Measurements from ENCODE around the gene MOGAT3. TPM values are rescaled to one million over a fixed set of nuclear protein-coding genes. Genes with fewer than 3 reads are reported as not detected.

MOGAT3 gene, protein sequence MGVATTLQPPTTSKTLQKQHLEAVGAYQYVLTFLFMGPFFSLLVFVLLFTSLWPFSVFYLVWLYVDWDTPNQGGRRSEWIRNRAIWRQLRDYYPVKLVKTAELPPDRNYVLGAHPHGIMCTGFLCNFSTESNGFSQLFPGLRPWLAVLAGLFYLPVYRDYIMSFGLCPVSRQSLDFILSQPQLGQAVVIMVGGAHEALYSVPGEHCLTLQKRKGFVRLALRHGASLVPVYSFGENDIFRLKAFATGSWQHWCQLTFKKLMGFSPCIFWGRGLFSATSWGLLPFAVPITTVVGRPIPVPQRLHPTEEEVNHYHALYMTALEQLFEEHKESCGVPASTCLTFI
- total RNA-seq (2014; rRNA removed; shearing (Covaris generic)) = not detected in 2 replicates
- polyA plus RNA-seq (2015; cell fraction: cytosol; rRNA removed) = not detected in 2 replicates
- polyA plus RNA-seq (2015; cell fraction: nucleus; rRNA removed) = not detected in 2 replicates

GRCh38 chr7:101200862-101201599 lies at the start of gene MOGAT3:
TSS of gene MOGAT3 (minus strand) at chr7:101201036. CDS start at chr7:101200854, 182 bp downstream.
- DNase-seq (ENCODE audit: low read depth, low spot score) = no peak
- in situ Hi-C loops (cut with HindIII; ENCODE audit: low pct_unique_long_range_greater_than_20kb, low sequenced_read_pairs) = no loop called here

DNA sequence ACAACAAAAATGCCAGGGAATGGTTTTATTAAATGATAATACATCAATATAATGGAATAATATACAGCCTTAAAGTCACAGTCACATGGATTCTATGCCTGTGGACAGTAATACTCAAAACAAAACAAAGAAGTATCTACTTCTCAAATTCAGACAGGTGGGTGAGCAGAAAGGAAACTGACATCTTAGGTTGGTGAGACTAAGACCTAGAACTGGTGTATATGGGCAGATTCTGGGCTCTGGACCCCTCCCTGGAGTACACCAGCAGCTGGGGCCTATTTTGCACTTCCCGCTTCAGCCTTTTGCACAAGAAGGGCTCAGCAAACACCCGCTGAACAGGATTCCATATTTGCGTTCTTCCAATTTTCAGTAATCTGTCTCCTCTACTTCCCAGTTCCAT lies 49.5 kb upstream of the MOGAT3 start:
- in situ Hi-C loops (cut with HindIII; ENCODE audit: low pct_unique_long_range_greater_than_20kb, low sequenced_read_pairs) = no loop called here
- DNase-seq (ENCODE audit: low read depth, low spot score) = no peak

DNA sequence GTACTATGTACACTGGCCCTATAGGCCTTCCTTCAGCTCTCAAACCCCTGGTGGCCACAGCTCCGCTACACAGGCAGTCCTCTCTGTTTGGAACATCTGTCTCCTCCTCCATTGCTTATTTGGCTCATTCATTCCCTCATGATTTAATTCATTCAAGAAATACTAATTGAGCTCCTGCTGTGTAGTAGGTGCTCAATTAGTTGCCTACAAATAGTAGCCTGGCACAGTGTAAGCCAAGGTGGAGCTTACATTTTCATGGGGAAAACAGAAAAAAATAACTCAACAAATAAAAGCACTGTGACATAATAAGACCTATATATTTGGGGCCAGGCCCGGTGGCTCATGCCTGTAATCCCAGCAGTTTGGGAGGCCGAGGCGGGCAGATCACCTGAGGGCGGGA lies 47.4 kb upstream of the MOGAT3 start:
- in situ Hi-C loops (cut with HindIII; ENCODE audit: low pct_unique_long_range_greater_than_20kb, low sequenced_read_pairs) = no loop called here
- peak; percentile 43 for DNase-seq (ENCODE audit: low read depth, low spot score)

DNA sequence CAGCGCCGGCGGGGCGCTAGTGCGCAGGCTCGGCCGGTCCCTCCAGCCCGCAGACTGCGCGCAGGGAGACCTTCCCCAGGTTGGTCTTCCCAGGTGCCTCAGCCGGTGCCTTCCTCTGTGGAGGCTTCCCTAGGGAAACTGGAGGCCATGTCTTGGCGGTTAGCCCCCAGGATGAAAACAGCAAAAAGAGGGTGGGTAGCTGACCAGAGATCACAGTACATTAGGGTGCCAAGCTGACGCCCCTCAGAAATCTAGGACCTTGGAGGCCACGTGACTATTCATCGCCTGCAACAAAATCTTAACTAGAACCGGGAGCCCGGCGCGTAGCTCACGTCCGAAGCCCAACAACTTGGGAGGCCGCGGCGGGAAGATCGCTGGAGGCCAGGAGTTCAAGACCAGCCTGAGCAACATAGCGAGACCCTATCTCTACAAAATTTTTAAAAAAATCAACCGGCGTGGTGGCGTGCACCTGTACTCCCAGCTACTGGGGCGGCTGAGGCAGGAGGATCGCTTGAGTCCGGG lies 44.4 kb upstream of the MOGAT3 start:
- no peak for DNase-seq (ENCODE audit: low read depth, low spot score)
- in situ Hi-C loops (cut with HindIII; ENCODE audit: low pct_unique_long_range_greater_than_20kb, low sequenced_read_pairs) = no loop called here

DNA sequence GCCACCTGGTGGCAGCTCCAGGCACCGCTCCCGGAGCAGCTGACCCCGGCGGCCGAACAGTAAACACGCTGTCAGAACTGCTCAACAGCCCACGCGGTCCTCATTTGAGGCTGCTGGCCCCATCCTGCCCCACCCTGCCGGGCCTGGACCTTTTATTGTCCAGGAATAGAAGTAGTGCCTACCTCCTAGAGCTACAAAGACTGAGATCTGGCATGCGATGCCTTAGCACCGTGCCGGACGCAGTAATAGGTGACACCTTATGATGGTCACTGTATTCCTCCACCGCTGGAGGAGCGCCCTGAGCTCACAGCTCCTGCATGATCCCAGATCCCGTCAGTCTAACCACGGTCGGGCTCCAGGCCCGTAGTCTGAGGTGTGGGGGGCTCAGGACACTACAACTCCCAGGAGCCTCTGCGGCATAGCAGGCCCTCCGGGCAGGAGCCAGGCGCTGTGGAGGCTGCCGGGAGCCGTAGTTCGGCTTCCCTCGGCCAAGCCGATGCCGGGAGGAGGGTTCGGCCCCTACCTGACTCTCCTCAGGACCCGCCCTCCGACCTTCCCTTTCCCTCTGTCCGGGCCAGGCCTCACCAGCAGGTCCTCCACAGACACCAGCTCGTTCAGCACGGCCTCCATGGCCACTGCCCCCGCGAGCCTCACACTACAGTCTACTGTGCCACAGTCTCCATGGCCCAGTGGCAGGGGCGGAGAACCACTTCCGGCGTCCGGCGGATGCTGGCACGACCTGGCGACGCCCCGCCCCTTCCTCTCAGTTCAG lies 43.7 kb upstream of the MOGAT3 start, which contains the start of gene FIS1:
TSS of gene FIS1 (minus strand) at position 707 of the 772 bp plus-strand sequence. CDS start at position 630, 77 bp downstream.
- peak; percentile 95 for DNase-seq (ENCODE audit: low read depth, low spot score)
- in situ Hi-C loops (cut with HindIII; ENCODE audit: low pct_unique_long_range_greater_than_20kb, low sequenced_read_pairs) = no loop called here

GRCh38 chr7:101243646-101244374 lies 43.0 kb upstream of the MOGAT3 start:
- in situ Hi-C loops (cut with HindIII; ENCODE audit: low pct_unique_long_range_greater_than_20kb, low sequenced_read_pairs) = no loop called here
- no peak for DNase-seq (ENCODE audit: low read depth, low spot score)

GRCh38 chr7:101241443-101242349 lies 40.9 kb upstream of the MOGAT3 start:
- in situ Hi-C loops (cut with HindIII; ENCODE audit: low pct_unique_long_range_greater_than_20kb, low sequenced_read_pairs) = no loop called here
- no peak for DNase-seq (ENCODE audit: low read depth, low spot score)

DNA sequence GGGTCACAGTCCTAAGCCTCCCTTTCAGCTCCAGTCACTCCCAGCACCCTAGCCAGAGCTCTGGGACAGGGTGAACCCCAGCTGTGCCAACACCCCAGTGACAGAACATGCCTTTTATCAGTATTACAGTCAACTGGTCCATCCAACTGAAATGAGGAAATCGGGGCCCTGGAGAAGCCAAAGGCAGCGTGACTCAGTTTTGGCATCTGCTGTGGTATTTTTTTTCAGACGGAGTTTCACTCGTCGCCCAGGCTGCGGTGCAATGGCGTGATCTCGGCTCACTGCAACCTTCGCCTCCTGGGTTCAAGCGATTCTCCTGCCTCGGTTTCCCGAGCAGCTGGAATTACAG lies 40.2 kb upstream of the MOGAT3 start:
- no peak for DNase-seq (ENCODE audit: low read depth, low spot score)

DNA sequence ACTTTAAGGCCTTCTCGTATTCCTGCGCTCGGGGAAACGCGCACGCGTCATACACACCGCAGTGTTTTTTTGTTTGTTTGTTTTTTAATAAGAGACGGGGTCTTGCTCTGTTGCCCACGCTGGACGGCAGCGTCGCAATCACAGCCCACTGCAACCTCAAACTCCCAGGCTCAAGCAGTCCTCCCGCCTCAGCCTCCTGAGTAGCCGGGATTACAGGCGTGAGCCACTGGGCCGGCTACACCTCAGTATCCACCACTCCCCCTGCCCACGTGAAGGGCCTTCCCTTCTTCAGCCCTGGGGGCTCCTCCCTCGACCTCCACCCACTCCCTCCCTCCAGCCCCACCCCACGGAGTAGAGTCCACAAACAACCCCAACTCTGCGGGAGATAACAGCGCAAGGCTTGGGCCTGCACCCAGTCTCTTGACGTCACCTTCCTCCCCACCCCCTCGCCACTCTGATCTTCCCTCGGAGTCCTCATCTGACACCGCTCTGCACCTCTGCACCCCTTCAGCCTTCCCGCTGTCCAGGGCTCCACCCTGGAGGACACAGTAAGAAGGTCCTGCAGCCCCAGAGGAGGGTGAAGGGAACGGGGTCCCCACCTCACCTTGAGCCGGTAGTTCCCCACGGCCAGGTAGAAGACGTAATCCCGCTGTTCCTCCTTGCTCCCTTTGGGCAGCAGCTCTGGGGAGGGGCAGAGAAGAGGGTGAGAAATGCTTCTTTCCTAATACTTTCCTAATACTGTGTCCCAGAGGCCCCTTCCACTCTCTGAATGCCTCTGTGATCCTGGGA lies 39.6 kb upstream of the MOGAT3 start:
- DNase-seq (ENCODE audit: low read depth, low spot score) = no peak
- in situ Hi-C loops (cut with HindIII; ENCODE audit: low pct_unique_long_range_greater_than_20kb, low sequenced_read_pairs) = no loop called here

More for the DNA sequence above, 40.2 kb upstream of the MOGAT3 start:
- in situ Hi-C loops (cut with HindIII; ENCODE audit: low pct_unique_long_range_greater_than_20kb, low sequenced_read_pairs) = no loop called here

- in situ Hi-C loops (cut with HindIII; ENCODE audit: low pct_unique_long_range_greater_than_20kb, low sequenced_read_pairs) = no loop called here
- DNase-seq (ENCODE audit: low read depth, low spot score) = no peak
Measured at GRCh38 chr7:101239951-101240220, 39.0 kb upstream of the MOGAT3 start.

DNA sequence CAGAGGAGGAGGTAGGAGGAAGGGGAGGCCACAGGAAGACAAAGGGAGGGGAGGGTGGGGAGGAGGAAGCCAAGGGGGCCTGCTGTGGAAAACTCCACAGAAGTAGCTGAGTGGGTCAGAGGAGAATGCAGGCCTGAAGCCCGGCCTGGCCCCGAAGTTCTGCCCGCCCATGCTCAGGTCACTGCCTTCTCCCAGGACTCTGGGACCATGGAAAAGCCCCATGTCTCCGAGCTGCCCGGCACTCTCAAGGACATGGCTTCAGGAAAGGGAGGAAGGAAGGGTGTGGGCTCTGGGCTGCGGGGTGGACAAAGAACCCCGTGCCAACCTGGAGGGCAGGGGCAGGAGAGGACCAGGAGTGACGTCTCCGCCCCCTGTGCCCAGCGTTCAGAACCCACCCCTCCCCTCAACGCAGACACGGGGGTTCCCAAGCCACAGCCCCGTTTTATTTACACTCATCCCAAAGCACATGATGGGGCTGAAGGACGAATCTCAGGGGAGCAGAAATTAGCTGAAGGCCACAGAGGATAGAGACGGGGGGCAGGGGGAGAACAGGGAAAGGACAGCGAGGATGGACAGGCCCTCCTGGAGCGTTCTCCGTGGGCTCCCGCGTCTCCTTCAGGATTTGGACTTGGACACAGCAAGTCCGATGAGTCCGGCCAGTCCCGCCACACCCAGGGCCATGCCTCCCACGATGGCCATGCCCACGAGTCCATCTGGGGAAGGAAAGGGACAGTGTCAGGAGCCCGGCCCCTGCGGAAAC lies 38.5 kb upstream of the MOGAT3 start:
- in situ Hi-C loops (cut with HindIII; ENCODE audit: low pct_unique_long_range_greater_than_20kb, low sequenced_read_pairs) = no loop called here
- no peak for DNase-seq (ENCODE audit: low read depth, low spot score)

DNA sequence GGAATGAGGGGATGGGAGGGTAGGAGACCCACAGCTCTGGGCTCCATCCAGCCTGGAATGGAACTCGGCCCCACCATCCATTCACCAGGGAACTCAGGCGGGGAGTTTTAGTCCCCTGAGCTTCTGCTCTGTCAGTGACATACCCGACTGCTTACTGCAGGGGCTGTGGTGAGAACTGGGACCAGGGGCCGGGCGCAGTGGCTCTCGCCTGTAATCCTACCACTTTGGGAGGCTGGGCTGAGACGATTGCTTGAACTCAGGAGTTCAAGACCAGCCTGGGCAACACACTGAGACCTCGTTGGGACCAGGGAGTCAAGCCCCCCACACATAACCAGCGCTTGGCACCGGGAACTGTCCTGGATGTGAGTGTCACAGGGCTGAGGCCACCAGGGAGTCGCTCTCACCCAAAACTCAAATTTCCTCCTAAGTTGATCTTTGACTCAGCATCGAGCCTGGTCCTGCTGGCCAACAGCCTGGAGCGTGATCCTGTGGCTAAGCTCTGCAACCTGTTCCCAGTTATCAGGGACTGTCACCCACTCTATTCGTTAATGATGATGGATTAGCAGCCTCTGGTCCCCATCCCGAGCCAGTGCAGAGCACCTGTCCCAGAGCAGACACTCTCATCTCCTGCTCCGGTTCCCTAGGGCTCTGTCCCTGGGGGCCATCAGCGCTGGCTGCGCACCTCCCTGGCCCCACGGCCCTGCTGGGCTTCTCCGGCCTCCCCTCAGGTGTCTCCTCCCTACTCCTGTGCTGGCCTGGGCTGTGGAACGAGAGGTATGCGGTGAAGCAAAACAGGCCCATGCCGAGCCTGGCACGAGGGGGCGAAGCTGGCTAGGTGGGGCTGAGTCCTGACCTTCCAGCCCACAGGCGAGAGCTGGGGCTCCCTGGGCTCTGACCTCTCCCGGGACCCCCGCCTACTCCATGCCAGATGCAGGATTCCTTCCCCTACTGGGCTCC lies 37.7 kb upstream of the MOGAT3 start:
- no peak for DNase-seq (ENCODE audit: low read depth, low spot score)

GRCh38 chr7:101237206-101238067 lies 36.6 kb upstream of the MOGAT3 start, which contains the start of gene CLDN15:
TSS of gene CLDN15 (minus strand) at chr7:101237802. CDS start at chr7:101237581, 221 bp downstream.
- in situ Hi-C loops (cut with HindIII; ENCODE audit: low pct_unique_long_range_greater_than_20kb, low sequenced_read_pairs) = no loop called here
- DNase-seq (ENCODE audit: low read depth, low spot score) = no peak

More for the DNA sequence above, 37.7 kb upstream of the MOGAT3 start:
- in situ Hi-C loops (cut with HindIII; ENCODE audit: low pct_unique_long_range_greater_than_20kb, low sequenced_read_pairs) = no loop called here
